Measurements from ENCODE around the gene TMEM232. TPM values are rescaled to one million over a fixed set of nuclear protein-coding genes. Genes with fewer than 3 reads are reported as not detected.
"Not testable (repeated sequence)": the region's sequence is repeated elsewhere in the genome, so short reads cannot be mapped to it uniquely, and the experiment has no call there.

Gene TMEM232
- total RNA-seq, 2 experiments from 2014 or later: 0.30 to 1.2 TPM

DNA sequence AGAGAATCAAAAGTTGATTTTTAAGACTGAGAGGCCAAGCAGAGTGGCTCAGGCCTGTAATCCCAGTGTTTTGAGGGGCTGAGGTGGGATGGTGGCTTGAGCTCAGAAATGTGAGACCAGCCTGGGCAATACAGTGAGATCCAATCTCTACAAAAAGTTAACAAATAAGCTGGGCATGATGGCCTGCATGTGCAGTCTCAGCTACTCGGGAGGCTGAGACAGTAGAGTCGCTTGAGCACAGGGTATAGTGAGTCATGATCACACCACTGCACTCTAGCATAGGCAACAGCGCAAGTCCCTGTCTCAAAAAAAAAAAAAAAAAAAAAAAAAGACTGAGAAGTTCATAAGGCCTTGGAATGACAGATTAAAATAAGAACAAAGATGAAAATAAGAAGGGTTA lies 177.2 kb downstream of the TMEM232 start:
- no peak for DNase-seq
- H3K27ac Mint-ChIP-seq: no peak overlapping the region
- no peaks in the 10 kb centered on the region for H3K36me3 Mint-ChIP-seq (ENCODE audit: low read depth)
- ATAC-seq: no peak
- no peaks in the 10 kb centered on the region for H3K9me3 Mint-ChIP-seq (ENCODE audit: low read depth)
- no peaks in the 10 kb centered on the region for H3K27me3 Mint-ChIP-seq
- ChIA-PET CTCF (interaction anchor here (0.5 kb wide), 1 partner anchor 10 kb away, joined by 3 read pairs; no protein-coding TSS in a partner anchor), POLR2A (no interaction called here)
- no peaks in the 10 kb centered on the region for H3K4me1 Mint-ChIP-seq
- intact Hi-C loops (cut with DNase I, micrococcal nuclease): no loop called here
- no peak overlapping the region for H3K4me3 Mint-ChIP-seq

DNA sequence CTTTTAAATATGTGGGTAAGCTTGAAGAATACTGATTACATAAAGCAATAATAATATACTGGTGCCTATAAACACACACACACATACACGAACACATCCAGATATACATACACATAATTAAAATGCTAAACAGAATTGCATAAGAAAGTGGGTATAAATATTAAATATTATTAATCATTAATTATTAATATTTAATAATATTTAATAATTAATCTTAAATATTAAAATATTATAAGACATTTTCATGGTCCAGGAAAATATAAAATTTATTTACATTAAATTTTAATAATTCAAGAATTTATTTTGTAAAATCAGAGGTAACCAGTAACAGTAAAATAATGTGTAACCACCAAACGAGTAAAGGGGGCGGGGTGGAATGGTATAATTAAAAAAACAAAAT lies 178.3 kb downstream of the TMEM232 start:
- ATAC-seq: no peak
- H3K4me1 Mint-ChIP-seq: no peaks in the 10 kb centered on the region

DNA sequence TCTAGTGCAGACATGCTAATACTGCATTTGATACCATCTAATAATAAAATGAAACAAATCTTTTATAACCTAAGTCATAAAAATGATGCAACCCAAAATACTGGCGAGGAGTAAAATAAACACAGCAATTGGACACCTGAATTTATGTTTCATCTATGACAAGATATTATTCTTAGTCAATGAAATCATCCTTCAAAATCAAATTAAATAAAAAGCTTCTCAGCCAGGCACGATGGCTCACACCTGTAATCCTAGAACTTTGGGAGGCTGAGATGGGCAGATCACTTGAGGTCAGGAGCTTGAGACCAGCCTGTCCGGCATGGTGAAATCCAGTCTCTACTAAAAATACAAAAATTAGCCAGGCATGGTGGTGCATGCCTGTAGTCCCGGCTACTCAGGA lies 179.0 kb downstream of the TMEM232 start:
- Mint-ChIP-seq H3K27ac (no peak overlapping the region), H3K4me1 (no peaks in the 10 kb centered on the region), H3K4me3 (no peak overlapping the region), H3K27me3 (peaks cover 2% of the 10 kb centered on the region), H3K36me3 (ENCODE audit: low read depth) (no peaks in the 10 kb centered on the region), H3K9me3 (ENCODE audit: low read depth) (no peaks in the 10 kb centered on the region)
- POLR2A ChIA-PET: interaction anchor here (0.6 kb wide), 1 partner anchor 116 kb away, joined by 4 read pairs; no protein-coding TSS in a partner anchor
- no peak for ATAC-seq
- DNase-seq: no peak
- CTCF ChIA-PET: no interaction called here
- intact Hi-C loops (cut with DNase I, micrococcal nuclease): no loop called here

More for the DNA sequence above, 178.3 kb downstream of the TMEM232 start:
- H3K4me3 Mint-ChIP-seq: no peak overlapping the region
- H3K9me3 Mint-ChIP-seq (ENCODE audit: low read depth): no peaks in the 10 kb centered on the region
- no peaks in the 10 kb centered on the region for H3K36me3 Mint-ChIP-seq (ENCODE audit: low read depth)
- H3K27me3 Mint-ChIP-seq: no peaks in the 10 kb centered on the region
- DNase-seq: no peak
- no peak overlapping the region for H3K27ac Mint-ChIP-seq
- ChIA-PET POLR2A (no interaction called here), CTCF (no interaction called here)
- intact Hi-C loops (cut with DNase I, micrococcal nuclease): no loop called here

DNA sequence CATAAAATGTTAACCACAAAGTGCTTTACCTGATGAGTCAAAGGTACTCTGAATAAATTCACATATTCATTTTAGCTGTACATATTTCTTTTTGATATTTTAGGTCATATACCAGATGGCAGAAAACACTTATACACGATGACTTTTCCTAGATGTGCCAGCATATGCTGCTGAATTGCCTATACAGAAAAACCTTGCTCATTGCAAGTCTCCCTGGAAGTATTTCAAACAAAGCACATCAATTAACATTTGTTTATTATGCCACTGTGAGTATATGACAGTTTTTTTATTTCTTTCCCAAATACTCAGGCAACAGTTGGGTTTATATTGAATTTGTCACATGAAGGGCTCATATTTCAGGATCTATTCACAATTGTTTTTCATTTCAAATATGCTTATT lies 180.8 kb downstream of the TMEM232 start:
- Mint-ChIP-seq H3K27me3 (peaks cover 2% of the 10 kb centered on the region), H3K4me3 (no peak overlapping the region), H3K4me1 (no peaks in the 10 kb centered on the region), H3K9me3 (ENCODE audit: low read depth) (no peaks in the 10 kb centered on the region), H3K27ac (no peak overlapping the region), H3K36me3 (ENCODE audit: low read depth) (no peaks in the 10 kb centered on the region)
- ChIA-PET POLR2A (no interaction called here), CTCF (no interaction called here)
- intact Hi-C loops (cut with DNase I, micrococcal nuclease): no loop called here
- DNase-seq (no peak), ATAC-seq (no peak)

DNA sequence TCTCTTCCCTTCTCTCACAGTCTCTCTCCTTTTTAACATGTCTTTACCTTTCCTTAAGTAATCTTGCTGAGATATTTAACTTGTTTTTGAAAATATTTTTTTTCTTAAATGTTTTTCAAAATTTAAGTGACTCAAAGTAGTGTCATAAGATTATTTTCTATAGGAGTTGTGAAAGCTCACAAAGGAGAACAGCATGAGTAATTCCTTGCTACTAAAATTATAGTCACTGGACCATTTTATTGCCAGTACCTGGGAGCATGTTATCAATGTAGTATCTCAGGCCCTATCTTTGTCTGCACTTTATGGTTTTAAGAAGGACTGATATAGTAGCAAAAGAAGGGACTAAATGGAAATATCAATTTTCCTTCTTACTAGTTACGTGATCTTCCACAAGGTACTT lies 181.9 kb downstream of the TMEM232 start:
- DNase-seq (no peak), ATAC-seq (no peak)
- Mint-ChIP-seq H3K4me3 (no peak overlapping the region), H3K27ac (no peak overlapping the region), H3K36me3 (ENCODE audit: low read depth) (no peaks in the 10 kb centered on the region), H3K9me3 (ENCODE audit: low read depth) (no peaks in the 10 kb centered on the region), H3K27me3 (peaks cover 2% of the 10 kb centered on the region), H3K4me1 (no peaks in the 10 kb centered on the region)
- ChIA-PET POLR2A (no interaction called here), CTCF (no interaction called here)
- intact Hi-C loops (cut with DNase I, micrococcal nuclease): no loop called here

DNA sequence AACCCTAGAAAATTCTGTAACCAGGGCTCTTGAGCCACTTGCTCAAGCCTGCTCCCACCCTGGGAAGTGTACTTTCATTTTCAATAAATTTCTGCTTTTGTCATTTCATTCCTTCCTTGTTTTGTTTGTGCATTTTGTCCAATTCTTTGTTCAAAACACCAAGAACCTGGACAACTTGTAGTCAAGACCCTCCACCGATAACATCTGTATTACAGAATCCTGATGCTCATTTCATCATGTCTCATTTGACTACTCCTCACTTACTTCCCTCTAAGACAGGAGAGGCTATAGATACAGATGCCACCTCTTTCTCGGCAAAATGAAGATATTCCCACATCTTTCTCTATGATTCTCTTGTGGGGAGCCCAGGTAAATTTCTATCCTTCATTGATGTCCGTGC lies 183.5 kb downstream of the TMEM232 start:
- ChIA-PET POLR2A (no interaction called here), CTCF (no interaction called here)
- Mint-ChIP-seq H3K27ac (no peak overlapping the region), H3K36me3 (ENCODE audit: low read depth) (no peaks in the 10 kb centered on the region), H3K4me3 (no peak overlapping the region), H3K27me3 (peaks cover 2% of the 10 kb centered on the region), H3K4me1 (no peaks in the 10 kb centered on the region), H3K9me3 (ENCODE audit: low read depth) (no peaks in the 10 kb centered on the region)
- no peak for ATAC-seq
- DNase-seq: no peak
- intact Hi-C loops (cut with DNase I, micrococcal nuclease): no loop called here

DNA sequence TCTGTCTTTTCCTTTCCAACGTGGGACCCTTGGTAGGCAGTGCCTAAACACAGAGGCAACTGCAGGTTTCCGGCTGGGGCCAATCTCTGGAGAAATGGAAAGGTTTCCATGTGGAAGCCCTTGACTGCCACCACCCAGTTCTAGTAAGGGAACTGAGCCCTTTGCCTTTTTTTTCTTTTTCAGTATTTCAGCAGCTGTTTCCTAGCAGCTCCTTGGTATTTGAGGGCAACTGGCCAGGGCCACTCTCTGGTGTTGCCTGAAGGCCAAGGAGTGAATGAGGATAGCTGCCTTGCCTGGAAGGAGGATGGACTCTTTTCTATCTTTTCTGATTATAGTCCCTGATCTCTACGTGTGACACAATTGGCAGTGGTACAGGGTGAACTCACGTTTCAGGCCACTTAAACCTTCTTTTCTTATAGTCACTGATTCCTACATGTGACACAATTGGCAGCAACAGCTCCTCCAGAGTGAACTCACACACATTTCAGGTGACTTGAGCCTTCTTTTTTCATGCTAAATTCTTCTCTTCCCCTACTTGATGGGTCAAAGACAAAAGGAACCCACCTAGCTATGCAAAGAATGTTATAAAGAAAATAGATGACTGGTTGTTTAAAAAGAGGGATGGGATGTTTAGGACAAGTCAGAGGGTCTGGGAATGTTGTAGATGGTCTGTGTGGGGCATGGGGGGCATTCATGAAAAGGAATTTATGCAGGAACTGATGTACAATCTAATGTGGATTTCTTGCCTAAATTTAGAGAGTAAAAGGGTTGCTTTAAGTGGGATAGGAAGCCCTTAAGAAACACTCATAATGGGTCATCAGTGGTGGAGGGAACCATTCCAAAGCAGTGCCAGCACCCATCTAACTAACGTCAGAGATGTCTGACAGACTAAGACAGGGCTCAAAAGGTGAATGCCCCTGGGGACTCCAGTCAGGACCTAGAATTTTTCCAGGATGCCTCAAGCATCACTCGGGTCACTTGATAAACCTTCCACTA lies 190.1 kb downstream of the TMEM232 start:
- ATAC-seq (no peak), DNase-seq (no peak)
- Mint-ChIP-seq H3K27ac (no peak overlapping the region), H3K27me3 (no peaks in the 10 kb centered on the region), H3K36me3 (ENCODE audit: low read depth) (no peaks in the 10 kb centered on the region), H3K9me3 (ENCODE audit: low read depth) (no peaks in the 10 kb centered on the region), H3K4me3 (no peak overlapping the region), H3K4me1 (no peaks in the 10 kb centered on the region)
- POLR2A ChIA-PET: no interaction called here
- CTCF ChIA-PET: no interaction called here
- intact Hi-C loops (cut with DNase I, micrococcal nuclease): no loop called here

DNA sequence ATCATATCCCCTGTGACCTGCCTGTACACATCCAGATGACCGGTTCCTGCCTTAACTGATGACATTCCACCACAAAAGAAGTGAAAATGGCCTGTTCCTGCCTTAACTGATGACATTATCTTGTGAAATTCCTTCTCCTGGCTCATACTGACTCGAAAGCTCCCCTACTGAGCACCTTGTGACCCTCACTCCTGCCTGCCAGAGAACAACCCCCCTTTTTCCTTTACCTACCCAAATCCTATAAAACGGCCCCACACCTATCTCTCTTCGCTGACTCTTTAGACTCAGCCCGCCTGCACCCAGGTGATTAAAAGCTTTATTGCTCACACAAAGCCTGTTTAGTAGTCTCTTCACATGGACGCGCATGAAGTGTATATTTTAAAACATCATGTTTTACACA lies 191.3 kb downstream of the TMEM232 start:
- intact Hi-C loops (cut with DNase I, micrococcal nuclease); DNase-seq; ATAC-seq; H3K4me1 Mint-ChIP-seq; H3K4me3 Mint-ChIP-seq; POLR2A ChIA-PET; CTCF ChIA-PET; H3K27me3 Mint-ChIP-seq; H3K9me3 Mint-ChIP-seq (ENCODE audit: low read depth); H3K36me3 Mint-ChIP-seq (ENCODE audit: low read depth); H3K27ac Mint-ChIP-seq: not testable (repeated sequence)

DNA sequence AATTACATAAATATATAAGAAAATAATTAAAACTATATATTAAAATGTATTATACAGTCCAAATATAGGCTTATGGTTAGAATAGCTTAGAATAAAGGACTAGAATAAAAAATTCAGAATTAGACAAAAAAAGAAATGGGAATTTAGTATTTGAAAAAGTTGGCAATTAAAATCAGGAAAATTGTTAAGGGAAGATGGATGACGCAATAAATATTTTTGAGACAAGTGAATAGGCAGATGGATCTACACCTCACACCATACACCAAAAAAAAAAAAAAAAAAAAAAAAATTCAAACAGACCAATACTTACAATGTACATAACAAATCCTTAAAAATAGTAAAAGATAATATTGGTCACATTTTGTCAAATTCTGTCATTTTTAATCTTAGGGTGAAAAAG lies 200.7 kb downstream of the TMEM232 start:
- CTCF ChIA-PET: interaction anchor here (0.7 kb wide), 1 partner anchor 1247 kb away, joined by 3 read pairs; no protein-coding TSS in a partner anchor
- Mint-ChIP-seq H3K4me1 (no peaks in the 10 kb centered on the region), H3K36me3 (ENCODE audit: low read depth) (no peaks in the 10 kb centered on the region), H3K4me3 (no peak overlapping the region), H3K27me3 (no peaks in the 10 kb centered on the region), H3K27ac (no peak overlapping the region), H3K9me3 (ENCODE audit: low read depth) (peaks cover 3% of the 10 kb centered on the region)
- POLR2A ChIA-PET: no interaction called here
- no peak for DNase-seq
- intact Hi-C loops (cut with DNase I, micrococcal nuclease): no loop called here
- ATAC-seq: no peak

DNA sequence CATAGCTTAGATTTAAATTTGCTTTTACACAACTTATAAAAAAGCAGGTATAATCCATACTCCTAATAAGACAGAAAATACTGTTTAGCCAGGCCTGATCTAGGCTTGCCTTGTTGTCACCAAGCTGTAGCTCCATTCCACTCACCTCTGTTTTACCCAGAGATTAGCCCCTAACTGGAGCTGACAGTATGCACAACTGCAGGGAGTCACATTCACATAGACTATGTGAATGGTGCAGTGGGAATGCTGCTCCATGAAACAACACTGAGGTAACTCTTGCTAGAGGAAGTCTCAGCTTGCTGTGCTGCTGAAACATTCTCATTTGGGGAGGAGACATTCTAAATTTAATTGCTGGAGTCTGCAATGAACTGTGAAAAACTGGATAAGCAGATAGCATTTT lies 209.1 kb downstream of the TMEM232 start:
- CTCF ChIA-PET: no interaction called here

DNA sequence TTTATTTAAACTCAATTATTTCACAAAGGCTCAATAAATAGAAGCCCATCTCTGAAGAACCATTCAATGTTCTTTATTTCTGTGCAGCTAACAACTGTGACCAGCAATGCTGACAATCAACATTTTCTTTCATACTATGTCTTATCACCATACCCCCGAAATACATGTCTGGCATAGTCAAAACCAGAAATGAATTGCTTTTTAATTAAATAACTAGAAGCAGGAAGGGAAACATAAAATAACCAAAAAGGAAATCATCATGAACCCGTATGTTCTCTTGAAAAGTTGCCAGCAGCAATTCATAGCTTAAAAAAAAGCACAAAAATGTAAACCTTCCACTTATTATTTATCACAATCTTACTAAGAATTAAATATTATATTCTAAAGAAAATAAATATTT lies 212.4 kb downstream of the TMEM232 start:
- Mint-ChIP-seq H3K4me1 (no peaks in the 10 kb centered on the region), H3K9me3 (ENCODE audit: low read depth) (no peaks in the 10 kb centered on the region), H3K27me3 (peaks cover 5% of the 10 kb centered on the region), H3K4me3 (no peak overlapping the region), H3K36me3 (ENCODE audit: low read depth) (no peaks in the 10 kb centered on the region), H3K27ac (no peak overlapping the region)
- ATAC-seq (no peak), DNase-seq (no peak)
- ChIA-PET CTCF (interaction anchor here (0.7 kb wide), 1 partner anchor 58 kb away, joined by 4 read pairs; no protein-coding TSS in a partner anchor), POLR2A (no interaction called here)
- intact Hi-C loops (cut with DNase I, micrococcal nuclease): no loop called here

More for the DNA sequence above, 209.1 kb downstream of the TMEM232 start:
- Mint-ChIP-seq H3K27ac (no peak overlapping the region), H3K4me1 (no peaks in the 10 kb centered on the region), H3K36me3 (ENCODE audit: low read depth) (no peaks in the 10 kb centered on the region), H3K9me3 (ENCODE audit: low read depth) (peaks cover 3% of the 10 kb centered on the region), H3K4me3 (no peak overlapping the region), H3K27me3 (peaks cover 5% of the 10 kb centered on the region)
- POLR2A ChIA-PET: no interaction called here
- DNase-seq: no peak
- intact Hi-C loops (cut with DNase I, micrococcal nuclease): no loop called here
- no peak for ATAC-seq

DNA sequence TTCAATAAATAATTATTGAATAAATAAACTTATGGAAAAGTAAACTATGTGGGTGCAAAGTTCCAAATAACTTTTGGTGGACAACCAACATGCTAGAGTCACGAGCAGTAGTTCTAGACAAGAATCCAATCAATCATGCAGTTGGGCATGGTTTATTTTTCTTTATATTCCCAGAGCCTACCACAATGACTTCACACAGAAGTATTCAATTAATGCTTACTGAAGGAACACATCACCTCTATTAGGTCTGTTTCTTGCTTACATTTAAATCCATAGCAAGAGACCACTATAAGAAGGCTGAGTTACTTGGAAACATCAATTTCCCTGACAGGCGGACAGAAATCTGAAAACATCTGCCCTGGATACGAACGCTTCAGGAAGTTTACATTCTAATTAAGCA lies 214.2 kb downstream of the TMEM232 start:
- H3K9me3 Mint-ChIP-seq (ENCODE audit: low read depth): no peaks in the 10 kb centered on the region
- CTCF ChIA-PET: no interaction called here
- no peak overlapping the region for H3K27ac Mint-ChIP-seq
- H3K4me3 Mint-ChIP-seq: no peak overlapping the region
- ATAC-seq (no peak), DNase-seq (no peak)
- POLR2A ChIA-PET: no interaction called here
- H3K4me1 Mint-ChIP-seq: no peaks in the 10 kb centered on the region
- intact Hi-C loops (cut with DNase I, micrococcal nuclease): no loop called here
- H3K36me3 Mint-ChIP-seq (ENCODE audit: low read depth): no peaks in the 10 kb centered on the region
- H3K27me3 Mint-ChIP-seq: peaks cover 5% of the 10 kb centered on the region
